ENCODE data around the gene TSR3.

TSR3 gene

GRCh38 chr16:1350691-1351090 lies 987 bp downstream of the TSR3 start:
- no peak for DNase-seq

DNA sequence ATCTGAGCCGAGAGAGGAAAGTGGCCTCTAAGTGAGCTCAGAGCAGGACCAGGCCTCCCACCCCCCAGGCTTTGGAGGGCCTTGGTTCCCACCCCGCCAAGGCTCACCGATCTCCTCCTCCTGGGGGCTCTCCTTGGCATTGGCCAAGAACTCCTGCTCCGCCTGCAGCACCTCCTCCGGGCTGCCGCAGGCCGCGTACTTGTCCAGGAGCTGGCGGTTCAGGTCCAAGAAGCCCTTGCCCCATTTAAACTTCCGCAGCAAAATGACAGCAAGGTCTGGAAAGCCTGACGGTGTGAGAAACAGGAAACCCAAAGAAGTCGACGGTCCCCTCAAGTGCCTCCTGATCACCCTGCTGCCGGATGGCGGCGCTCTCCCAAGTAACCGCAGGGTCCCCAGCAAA lies 1.7 kb downstream of the TSR3 start:
- DNase-seq, result no peak

- no peak for DNase-seq
Observed at GRCh38 chr16:1349351-1349750, 2.3 kb downstream of the TSR3 start.

GRCh38 chr16:1348926-1349325 lies 2.8 kb downstream of the TSR3 start:
- DNase-seq, result no peak

DNA sequence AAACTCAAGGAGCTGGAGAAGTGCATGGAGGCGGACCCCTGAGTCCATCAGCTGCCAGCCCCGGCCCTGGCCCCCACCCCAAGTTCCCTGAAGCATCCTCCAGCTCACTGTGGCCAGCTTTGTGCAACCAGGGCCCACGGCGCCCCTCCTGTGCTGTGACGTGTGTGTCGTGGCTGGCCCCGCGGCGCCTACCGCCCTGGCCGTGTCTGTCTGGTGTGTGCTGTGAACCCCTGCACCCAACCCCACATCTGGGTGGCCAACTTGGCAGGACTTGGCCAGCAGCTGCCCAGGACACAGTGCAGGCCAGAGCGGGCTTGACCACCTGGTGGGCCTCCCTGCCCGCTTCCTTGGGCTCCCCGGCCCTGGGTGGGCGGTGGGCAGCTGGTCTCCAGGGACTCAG lies 3.2 kb downstream of the TSR3 start:
- DNase-seq, result no peak

DNA sequence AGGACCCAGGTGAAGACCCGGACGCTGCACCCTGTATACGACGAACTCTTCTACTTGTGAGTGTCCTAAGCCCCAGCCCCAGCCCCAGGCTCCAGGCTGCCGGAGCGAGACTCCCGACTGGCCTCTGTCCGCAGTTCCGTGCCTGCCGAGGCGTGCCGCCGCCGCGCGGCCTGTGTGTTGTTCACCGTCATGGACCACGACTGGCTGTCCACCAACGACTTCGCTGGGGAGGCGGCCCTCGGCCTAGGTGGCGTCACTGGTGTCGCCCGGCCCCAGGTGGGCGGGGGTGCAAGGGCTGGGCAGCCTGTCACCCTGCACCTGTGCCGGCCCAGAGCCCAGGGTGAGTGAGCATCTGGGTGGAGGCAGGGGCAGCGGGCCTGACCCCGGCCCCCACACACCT lies 3.7 kb downstream of the TSR3 start:
- no peak for DNase-seq

DNA sequence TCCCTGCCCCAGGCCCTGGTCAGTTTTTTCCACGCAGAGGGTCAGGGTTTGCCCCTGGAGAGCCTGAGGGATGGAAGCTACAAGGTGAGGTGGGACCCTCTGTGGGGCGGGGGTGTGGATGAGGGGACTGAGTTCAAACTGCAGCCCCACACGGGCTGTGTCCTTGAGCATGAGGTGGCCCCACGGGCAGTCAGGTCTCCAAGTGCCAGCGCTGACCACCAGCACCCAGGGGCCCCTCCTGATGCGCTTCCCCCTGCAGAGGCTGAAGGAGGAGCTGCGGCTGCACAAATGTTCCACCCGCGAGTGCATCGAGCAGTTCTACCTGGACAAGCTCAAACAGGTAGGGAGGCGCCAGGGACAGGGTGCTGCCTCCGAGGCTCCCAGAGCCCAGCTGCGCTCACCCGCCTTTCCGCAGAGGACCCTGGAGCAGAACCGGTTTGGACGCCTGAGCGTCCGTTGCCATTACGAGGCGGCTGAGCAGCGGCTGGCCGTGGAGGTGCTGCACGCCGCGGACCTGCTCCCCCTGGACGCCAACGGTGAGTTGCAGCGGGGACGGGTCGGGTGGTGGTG lies 4.3 kb downstream of the TSR3 start:
- DNase-seq, result no peak

DNA sequence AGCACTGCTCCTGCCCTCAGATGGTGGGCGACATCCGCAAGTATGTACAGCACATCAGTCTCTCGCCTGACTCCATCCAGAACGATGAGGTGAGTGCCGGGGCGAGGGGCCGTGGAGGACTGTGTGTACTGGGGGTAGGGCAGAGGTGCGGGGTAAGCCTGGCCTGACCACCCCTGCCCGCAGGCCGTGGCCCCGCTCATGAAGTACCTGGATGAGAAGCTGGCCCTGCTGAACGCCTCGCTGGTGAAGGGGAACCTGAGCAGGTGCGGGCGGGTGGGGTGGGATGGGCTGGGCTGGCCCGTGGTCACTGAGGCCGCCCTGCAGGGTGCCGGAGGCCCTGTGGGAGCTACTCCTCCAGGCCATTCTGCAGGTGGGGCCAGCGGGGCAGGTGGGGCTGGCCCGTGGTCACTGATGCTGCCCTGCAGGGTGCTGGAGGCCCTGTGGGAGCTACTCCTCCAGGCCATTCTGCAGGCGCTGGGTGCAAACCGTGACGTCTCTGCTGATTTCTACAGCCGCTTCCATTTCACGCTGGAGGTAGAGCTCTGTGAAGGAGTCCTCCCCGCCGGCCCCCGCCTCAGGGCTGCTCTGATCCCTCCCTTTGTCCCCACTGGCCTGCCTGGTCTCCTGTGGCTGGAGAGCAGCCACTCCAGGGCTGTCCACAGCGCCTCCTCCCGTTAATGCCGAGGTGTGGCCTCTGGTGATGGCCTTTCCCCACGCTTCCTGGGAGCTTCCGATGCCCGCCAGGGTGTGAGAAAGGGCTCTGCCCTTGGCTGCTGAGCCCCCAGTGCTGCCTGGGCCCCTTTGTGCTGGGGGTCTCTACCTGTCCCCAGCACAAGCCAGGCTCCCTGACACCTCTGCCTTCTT lies 5.0 kb downstream of the TSR3 start:
- no peak for DNase-seq

DNA sequence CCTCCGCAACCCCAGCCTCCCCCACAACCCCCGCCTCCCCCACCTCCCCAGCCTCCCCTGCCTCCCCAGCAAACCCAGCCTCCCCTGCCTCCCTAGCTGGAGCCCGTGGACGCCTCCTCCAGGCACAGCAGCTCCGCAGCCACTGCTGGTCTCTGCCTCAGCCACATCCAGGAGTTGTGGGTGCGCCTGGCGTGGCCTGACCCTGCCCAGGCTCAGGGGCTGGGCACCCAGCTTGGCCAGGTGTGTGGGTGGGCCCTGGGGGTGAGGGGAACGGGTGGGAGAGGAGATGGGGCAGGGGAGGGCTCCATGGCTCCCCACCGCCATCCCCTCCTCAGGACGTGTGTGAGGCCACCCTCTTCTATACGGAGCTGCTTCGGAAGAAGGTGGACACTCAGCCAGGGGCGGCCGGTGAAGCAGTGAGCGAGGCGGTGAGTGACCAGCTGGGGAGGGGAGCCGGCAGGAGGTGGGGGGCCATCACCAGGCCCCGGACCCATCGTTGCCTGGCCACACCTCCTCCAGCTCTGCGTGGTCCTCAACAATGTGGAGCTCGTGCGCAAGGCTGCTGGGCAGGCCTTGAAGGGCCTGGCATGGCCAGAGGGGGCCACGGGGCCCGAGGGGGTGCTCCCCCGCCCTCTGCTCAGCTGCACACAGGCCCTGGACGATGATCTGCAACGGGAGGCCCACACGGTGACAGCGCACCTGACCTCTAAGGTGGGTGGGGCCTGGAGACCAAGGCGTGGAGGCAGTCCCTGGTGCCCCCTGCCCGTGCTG lies 5.8 kb downstream of the TSR3 start:
- DNase-seq, result no peak

GRCh38 chr16:1345087-1345486 lies 6.6 kb downstream of the TSR3 start:
- DNase-seq, result no peak

- DNase-seq, result no peak
Observed at GRCh38 chr16:1344499-1344898, 7.2 kb downstream of the TSR3 start.

- DNase-seq, result no peak
Observed at GRCh38 chr16:1343428-1344242, 8.0 kb downstream of the TSR3 start.

DNA sequence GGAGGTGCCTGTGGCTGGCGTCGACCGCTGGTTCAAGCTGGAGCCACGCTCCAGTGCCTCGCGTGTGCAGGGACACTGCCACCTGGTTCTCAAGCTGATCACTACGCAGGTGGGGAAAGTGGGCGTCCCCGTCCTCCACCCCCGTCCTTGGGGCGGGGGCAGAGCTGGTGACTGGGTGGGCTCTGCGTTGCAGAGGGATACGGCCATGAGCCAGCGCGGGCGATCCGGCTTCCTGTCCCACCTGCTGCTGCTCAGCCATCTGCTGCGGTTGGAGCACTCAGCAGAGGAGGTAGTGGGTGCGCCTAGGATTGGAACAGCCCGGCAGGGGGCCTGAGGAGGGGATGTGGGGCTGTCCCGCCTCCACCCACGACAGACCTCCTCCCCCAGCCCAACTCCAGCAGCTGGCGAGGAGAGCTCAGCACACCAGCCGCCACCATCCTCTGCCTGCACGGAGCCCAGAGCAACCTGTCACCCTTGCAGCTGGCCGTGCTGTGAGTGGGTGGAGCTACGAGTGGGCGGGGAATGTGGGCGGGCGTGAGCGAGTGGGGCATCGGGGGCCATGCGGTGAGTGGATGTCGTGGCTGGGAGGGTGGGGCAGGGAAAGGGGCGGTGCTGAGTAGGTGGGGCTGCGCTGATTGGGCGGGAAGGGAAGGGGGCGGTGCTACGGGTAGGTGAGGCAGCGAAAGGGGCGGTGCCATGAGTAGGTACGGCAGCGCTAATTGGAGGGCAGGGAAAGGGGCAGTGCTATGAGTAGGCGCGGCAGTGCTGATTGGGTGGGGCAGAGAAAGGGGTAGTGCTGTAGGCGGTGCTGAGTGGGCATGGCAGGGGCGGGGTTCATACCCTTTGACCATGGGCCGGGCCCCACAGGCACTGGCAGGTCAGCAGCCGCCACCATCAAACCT lies 8.9 kb downstream of the TSR3 start:
- DNase-seq, result peak; percentile 84 to 96

DNA sequence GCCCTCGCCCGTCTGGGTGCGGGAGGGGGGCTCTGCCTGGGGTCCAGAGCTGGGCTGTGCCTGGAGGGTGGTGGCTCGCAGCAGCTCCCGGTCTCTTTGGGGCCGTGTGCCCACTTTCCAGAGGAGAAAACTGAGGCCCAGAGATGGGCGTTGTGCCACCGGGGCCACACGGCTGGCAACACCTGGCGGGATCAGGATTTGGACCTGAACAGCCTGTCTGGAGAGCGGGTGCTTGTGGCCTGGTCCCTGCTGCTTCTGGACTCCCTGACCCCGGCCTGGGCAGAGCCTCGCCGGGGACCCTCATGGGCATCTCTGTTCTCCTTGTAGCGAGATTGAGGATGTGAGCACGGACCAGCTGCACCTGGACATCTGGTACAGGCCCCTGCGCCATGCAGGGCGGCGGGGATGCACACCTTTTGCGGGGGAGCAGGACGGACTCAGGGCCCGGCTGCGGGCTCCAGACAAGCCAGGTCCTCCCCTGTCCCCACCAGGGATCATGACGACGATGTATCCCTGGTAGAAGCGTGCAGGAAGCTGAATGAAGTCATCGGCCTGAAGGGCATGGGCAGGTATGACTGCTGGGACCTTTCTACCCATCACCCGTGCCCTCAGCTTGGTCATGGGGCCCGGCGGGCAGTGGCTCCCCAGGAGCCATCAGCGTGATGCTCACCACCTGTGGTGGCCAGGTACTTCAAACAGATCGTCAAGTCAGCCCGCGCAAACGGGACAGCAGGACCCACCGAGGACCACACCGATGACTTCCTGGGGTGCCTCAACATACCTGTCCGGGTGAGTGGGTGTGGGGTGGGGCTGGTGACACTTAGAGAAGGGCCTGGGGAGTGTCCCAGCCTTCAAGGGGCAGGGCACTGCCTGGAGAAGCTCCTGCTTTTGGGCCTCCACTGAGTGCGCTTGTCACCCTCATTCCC lies 9.9 kb downstream of the TSR3 start:
- DNase-seq, result no peak

- no peak for DNase-seq
Observed at GRCh38 chr16:1340730-1341494, 10.8 kb downstream of the TSR3 start.

DNA sequence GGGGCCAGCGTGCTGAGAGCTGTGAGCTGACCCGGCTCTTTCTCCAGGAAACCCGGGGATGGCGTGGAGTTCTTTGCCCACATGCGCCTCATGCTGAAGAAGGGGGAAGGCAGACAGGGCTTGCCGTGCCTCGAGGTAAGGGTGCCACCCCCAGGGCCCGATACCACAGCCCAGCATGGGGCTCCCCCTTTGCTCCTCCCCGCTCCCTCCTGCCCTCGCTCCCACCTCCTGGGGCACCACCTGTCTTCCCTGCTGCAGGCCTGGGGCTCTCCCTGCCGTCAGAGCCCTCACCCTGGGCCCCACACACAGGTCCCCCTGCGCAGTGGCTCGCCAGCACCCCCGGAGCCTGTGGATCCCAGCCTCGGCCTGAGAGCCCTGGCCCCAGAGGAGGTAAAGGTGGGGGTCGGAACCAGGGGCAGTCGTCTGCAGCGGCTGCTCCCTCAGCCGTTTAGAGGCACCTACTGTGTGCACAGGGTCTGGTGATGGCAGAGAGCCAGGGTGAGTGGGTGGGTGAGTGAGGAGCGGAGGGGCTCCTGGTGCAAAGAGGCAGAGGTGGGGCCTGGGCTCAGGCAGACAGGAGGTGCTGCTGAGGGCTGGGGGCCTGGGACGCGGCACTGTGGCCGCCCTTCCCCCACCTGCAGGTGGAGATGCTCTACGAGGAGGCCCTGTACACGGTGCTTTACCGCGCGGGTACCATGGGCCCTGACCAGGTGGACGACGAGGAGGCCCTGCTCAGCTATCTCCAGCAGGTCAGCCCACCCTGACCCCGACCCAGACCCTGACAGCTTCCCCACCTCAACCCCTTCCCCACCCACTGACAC lies 12.6 kb downstream of the TSR3 start:
- DNase-seq, result no peak

DNA sequence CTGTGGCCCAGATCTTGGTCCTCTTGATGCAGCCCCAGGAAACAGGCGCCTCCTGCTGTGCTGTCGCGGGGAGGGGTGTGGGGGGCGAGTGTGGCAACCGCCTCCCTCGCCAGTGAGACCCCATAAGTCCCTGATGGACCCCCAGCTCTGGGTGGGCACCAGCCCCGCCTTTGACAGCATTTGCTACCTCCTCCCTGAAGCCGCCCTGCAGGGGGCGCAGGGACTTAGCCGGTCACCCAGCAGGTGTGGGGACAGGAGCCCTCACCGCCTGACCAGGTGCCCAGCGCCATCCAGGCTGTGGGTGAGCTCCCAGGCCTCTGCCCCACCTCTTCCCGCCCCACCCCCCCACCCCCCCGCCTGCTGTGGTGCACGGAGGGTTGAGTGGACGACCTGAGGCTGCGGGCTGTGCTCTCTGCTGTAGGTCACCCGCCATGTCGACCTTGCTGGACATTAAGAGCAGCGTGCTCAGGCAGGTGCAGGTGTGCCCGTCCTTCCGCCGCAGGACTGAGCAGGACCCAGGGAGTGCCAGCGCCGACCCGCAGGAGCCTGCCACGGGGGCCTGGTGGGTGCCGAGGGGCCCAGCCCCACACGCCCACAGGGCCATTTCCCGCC lies 13.5 kb downstream of the TSR3 start:
- no peak for DNase-seq

GRCh38 chr16:1337486-1337885 lies 14.2 kb downstream of the TSR3 start:
- DNase-seq, result no peak

DNA sequence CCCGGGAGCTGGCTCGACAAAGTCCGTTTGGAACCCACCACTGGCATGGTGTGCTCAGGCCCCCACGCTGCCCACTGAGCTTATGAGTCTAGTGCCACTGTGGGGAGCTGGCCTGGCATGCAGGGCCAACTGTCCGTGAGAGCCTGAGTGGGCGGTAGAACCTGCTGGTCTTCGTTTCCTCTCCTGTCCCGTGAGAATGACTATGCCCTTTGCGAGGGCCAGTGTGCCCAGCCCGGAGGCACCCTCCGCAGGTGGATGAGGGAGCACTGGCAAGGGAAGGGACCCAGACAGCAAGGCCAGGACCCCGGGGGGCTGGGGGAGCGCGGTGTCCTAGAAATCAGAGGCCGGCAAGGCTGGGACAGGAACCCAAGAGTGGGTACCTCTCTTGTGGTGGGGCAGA lies 15.1 kb downstream of the TSR3 start:
- no peak for DNase-seq

Data from NCI-H446 (cell line).